T follicular helper cell (primary cell): ENCODE results near the gene AKIRIN2.
"Not testable (repeated sequence)": the region's sequence is repeated elsewhere in the genome, so short reads cannot be mapped to it uniquely, and the experiment has no call there.

Source experiments
- DNase-seq: peaks from one replicate; pipeline ENCODE4 v3.0.0-alpha.2; 2020; ENCODE audit warnings: low read depth

Gene AKIRIN2

GRCh38 chr6:87687893-87688292 is 14.1 kb downstream of the AKIRIN2 start:
- not testable (repeated sequence) for DNase-seq

- no peak for DNase-seq
Measured at GRCh38 chr6:87687296-87687695, 14.7 kb downstream of the AKIRIN2 start.

GRCh38 chr6:87686636-87687205 is 15.3 kb downstream of the AKIRIN2 start:
- DNase-seq, result not testable (repeated sequence)

DNA sequence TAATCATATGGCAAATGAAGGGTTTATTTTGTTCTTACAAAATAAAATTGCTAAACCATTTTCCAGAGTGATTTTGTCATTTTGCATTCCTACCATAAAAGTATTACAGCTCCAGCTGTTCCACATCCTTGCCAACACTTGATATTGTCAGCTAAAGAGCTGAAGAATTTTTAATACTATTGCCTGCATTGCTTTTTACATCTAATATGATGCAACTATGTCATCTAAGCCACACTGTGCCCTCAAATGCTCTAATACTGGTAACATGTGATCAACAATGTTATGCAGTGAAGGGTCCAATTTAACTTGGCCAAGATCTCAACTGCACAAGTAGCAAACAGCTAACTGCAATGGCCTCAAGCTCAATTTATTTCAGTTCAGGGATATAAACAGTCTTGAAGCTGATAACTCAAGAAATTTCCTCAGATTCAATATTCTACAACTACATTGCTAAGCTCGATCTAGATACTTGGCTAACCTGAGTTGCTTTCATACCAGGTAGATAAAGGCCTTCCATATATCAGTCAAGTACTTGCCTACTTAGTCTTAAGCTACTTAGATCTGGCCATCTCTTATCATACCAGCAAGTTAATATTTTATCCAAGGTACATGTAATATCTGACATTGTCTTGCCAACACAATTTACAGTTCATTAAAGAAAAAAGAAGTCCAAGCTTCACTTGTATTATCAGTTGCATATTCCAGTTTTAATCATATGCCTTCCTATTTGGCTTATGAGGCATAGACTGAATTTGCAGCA is 17.0 kb downstream of the AKIRIN2 start:
- no peak for DNase-seq

DNA sequence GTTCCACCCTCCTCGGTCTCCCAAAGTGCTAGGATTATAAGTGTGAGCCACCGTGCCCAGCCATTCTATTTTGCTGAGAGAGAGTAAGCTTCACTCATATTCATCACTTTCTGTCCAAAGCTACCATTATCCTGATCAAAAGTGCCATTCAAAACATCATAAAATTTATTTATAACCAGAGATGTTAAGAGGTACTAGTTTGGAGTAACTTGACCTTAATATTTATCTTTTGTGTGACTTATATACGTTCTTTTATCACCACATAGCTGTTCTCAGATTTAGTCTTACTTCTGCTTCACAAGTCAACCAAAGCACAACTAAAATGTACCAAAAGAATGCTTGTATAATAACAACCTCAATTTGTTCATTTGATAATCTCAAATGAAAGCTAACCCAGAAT is 18.1 kb downstream of the AKIRIN2 start:
- no peak for DNase-seq

DNA sequence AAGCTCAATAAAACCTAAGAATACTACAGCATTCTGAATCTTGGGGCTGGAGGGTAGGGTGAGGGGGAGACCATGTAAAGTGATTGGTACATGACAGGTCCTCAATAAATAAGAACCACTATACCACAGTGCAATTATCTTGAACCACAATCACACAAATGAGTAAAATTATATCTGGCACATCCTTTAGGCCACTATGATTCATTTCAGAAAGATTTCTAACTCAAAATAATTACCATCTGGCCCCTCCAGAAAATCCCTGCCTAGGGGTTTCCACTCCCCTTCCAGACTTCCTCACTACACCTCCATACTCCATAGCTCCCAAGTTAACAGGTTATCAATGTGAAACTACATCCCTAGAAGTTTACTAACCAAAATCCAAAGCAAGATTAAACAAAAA is 19.7 kb downstream of the AKIRIN2 start:
- DNase-seq, result no peak

DNA sequence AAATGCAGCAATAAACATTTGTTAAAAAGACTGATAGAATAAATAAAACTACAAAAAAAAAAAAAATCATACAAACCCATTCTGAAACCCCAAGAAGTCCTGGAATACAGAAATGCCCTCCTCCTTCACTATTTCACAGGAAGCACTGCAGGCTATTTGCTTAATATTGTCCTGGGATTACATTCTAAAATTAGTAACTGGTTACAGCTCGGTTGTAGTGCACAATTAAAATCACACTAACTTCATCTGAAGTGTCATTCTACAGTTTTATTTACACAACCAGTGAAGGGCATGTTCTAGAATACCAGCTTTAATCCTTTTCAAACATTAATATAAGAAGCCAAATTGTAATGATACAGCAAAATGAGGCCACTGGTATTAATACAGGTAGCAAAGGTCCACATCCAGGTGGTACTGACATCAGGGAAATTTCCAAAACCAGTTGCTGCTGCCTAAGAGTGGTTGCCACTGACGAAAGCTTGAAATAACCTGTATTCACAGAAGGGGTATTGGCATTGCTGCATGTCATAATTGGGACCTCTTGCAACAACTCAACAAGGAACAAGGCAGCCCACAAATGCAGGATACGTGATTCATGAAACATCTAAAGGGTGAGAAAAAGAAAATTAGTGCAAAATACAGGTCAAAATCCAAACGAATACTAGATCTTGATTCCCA is 26.9 kb downstream of the AKIRIN2 start:
- DNase-seq, result no peak

DNA sequence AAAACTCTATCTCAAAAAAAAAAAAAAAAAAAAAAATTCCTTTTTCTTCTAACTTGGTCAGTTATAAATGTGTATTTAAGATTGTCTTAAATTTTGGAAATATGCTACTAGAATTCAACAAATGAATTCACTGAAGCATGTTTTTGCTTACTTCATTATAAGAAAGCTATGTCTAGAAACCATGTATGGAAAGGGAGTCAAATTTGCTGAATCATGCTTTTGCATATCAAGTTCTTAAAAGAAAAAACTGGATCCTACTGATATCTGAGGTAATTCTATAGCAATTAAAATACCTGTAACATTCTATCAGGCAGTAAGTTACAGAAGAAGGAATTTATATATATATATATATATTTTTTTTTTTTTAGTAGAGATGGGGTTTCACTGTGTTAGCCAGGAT is 27.7 kb downstream of the AKIRIN2 start:
- no peak for DNase-seq

DNA sequence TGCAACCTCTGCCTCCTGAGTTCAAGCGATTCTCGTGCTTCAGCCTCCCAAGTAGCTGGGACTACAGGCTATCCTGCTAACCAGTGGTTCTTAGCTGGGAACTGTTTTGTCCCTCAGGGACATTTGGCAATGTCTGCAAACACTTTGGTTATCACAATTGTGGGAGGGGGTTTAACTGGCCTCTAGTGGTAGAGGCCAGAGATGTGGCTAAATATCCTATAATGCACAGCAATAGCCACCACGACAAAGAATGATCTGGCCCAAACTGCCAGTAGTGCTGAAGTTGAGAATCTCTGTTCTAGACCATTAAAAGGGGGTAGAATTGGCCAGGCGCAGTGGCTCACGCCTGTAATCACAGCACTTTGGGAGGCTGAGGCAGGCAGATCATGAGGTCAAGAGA is 28.8 kb downstream of the AKIRIN2 start:
- DNase-seq, result no peak

DNA sequence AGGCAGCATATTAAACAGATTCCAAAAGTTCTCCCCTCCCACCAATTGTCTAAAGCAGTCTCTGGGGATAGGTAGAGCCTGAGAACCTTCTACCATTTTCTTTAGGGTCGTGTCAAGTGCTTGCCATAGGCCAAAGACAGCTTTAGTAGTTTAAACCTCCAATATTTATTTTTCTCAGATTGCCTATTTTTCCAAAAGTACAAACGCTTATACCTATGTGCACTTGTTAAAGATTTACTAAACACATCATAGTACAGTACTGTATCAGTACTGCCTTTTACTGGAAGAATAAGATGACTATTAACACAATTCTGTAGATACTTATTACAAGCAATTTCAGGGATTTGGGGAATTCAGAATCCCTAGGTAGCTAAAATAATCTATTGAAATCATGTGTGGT is 29.4 kb downstream of the AKIRIN2 start:
- no peak for DNase-seq

- no peak for DNase-seq
Measured at GRCh38 chr6:87671555-87672029, 30.4 kb downstream of the AKIRIN2 start.

- DNase-seq, result no peak
Measured at GRCh38 chr6:87670707-87671106, 31.3 kb downstream of the AKIRIN2 start.

GRCh38 chr6:87669051-87669450 is 33.0 kb downstream of the AKIRIN2 start:
- DNase-seq, result no peak

GRCh38 chr6:87668013-87668412 is 34.0 kb downstream of the AKIRIN2 start:
- DNase-seq, result no peak

GRCh38 chr6:87667032-87667431 is 35.0 kb downstream of the AKIRIN2 start:
- DNase-seq, result no peak

GRCh38 chr6:87664921-87665485 is 37.0 kb downstream of the AKIRIN2 start:
- no peak for DNase-seq

- DNase-seq, result no peak
Measured at GRCh38 chr6:87663434-87663833, 38.6 kb downstream of the AKIRIN2 start.

DNA sequence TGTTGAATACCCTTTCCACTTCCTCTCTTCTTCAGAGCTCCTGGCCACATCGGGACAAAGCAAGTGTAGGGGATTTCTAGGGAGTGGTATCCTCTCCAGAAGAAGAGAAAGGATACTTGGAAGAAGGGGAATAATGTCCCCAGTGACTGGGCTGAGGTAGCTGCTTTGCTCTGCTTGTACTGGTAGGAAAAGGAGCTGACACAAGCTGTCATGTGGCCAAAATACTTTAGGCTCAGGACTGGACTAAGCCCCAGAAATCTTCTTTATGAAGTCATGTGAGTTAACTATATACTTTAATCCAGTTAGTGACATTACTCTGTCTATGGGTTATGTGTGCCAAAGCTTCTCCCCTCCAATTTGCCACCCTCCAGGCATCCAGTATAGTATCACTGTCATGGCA is 40.5 kb downstream of the AKIRIN2 start:
- DNase-seq, result no peak

GRCh38 chr6:87661016-87661415 is 41.0 kb downstream of the AKIRIN2 start:
- no peak for DNase-seq

DNA sequence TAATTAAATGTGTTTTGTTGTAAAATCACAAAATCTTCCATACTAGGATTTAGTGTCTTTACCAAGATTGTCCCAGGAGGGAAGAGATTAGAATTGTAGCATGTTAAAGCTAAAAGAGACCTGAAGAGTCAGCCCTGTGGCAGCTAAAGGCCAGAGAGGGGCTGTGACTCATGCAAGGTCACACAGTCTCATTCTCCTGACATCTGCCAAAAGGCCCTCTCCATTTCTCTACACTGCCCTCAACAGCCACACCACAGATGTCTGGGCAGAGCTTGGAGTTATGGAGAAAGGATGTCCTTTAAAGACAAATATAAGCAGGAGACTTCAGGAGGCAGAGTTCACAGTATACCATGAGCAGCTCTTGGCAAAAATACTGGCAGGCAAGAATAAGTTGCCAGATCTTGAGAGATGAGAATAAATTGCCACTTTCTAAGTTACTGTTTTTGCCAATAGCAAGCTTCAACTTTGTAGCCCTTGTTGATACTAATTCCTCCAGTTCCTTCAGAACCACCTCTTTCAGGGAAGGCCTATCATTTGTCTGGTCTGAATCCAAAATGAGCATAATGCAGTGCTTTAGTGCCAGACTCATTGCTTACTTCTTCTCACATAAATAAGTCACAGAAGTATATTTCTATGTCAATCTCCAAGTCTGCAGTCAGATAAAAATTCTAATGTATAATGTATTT is 41.7 kb downstream of the AKIRIN2 start:
- DNase-seq, result no peak

- no peak for DNase-seq
Measured at GRCh38 chr6:87658516-87658915, 43.5 kb downstream of the AKIRIN2 start.

DNA sequence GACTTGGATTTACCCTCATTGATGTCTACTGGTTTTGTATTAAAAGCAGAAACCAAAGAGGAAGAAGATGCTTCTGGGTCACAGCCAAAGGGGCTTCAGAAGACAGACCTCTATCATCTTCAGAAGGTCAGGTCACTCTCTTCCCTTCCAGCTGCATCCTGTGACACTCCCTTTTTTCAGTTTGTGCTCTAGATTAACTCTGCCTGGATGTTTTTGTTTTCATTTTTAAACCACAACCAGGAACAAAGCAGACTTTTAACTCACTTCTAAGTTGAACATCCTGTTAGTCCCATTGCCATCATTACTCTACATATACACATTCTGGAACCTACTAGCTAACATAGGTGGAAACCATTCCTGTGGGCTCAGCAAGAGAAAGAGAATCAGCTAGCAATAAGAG is 45.2 kb downstream of the AKIRIN2 start:
- DNase-seq, result no peak
